Lung (tissue), 12 donors: ENCODE data around the gene TMEM184B. TPM values are rescaled to one million over a fixed set of nuclear protein-coding genes. Genes with fewer than 3 reads are reported as not detected.

ENCODE experiments used
- ATAC-seq: fragments of 200-7000 bp; cut with Tn5 transposase; one replicate; pipeline ENCODE4 v1.9.1; 2020; ENCODE audit warnings: moderate number of reproducible peaks; ENCODE audit not compliant: insufficient read depth, low FRiP score
- DNase-seq, 3 donors: peaks; one replicate each; pipeline ENCODE4 v3.0.0-alpha.2; 2013 to 2017
- H3K27ac ChIP-seq, 2 donors: one replicate each; pipeline ENCODE4 v1.5.1; 2013; ENCODE audit warnings: mild to moderate bottlenecking in 2 of 2, moderate library complexity in 2 of 2, control low read depth in 1 of 2, inconsistent platforms in 1 of 2, low read depth in 1 of 2, low read length in 1 of 2
- H3K27me3 ChIP-seq, 3 donors: one replicate each; pipeline ENCODE4 v1.5.1; 2013; ENCODE audit warnings: low read length in 2 of 3; ENCODE audit not compliant: control insufficient read depth in 3 of 3, insufficient read depth in 3 of 3
- H3K36me3 ChIP-seq, 4 donors: one replicate each; pipeline ENCODE4 v1.5.1; 2013; ENCODE audit warnings: low read length in 4 of 4, mild to moderate bottlenecking in 1 of 4, moderate library complexity in 1 of 4; ENCODE audit not compliant: control insufficient read depth in 4 of 4, insufficient read depth in 4 of 4
- H3K4me1 ChIP-seq, 5 donors: one replicate each; pipeline ENCODE4 v1.5.1; 2013; ENCODE audit warnings: low read length in 5 of 5, mild to moderate bottlenecking in 2 of 5, moderate library complexity in 1 of 5; ENCODE audit not compliant: control insufficient read depth in 5 of 5, insufficient read depth in 5 of 5
- H3K4me3 ChIP-seq: one replicate; pipeline ENCODE4 v1.5.1; 2013; ENCODE audit warnings: mild to moderate bottlenecking, control low read depth, moderate library complexity
- H3K9ac ChIP-seq, 2 donors: one replicate each; pipeline ENCODE4 v1.5.1; 2013; ENCODE audit warnings: low read length in 2 of 2, control low read depth in 1 of 2; ENCODE audit not compliant: insufficient read depth in 1 of 2
- H3K9me3 ChIP-seq, 4 donors: one replicate each; pipeline ENCODE4 v1.5.1; 2013; ENCODE audit warnings: low read length in 3 of 4, mild to moderate bottlenecking in 1 of 4, moderate library complexity in 1 of 4; ENCODE audit not compliant: control insufficient read depth in 4 of 4, insufficient read depth in 3 of 4
- CTCF ChIP-seq: IDR thresholded peaks from 2 replicates; pipeline ENCODE4 v1.5.1; 2012; ENCODE audit warnings: mild to moderate bottlenecking; ENCODE audit errors: control extremely low read depth, extremely low read depth
- WGBS, 2 donors: extraction: QIAGEN DNeasy Blood & Tissue Kit; methylation state at CpG; one replicate each; pipeline ENCODE4 v1.1.7; 2013; 5-methylcytosine and 5-hydroxymethylcytosine counted together
- polyA plus RNA-seq, 2 donors: library from polyadenylated mRNA; stranded (reverse); fragments of 200-250 nt; gene quantifications; one replicate each; pipeline ENCODE4 v1.2.1, GENCODE V29; 2013
- total RNA-seq, 2 donors: library from RNA; depleted of rRNA in 1 of 2; stranded (reverse); fragments of >200 nt in 1 of 2; gene quantifications; one replicate each; pipeline ENCODE4 v1.2.1, GENCODE V29; 2014 to 2021
- donor health status: control.
- donor health status: control.
- donor health status: Bipolar disorder and iron deficiency.
- donor health status: healthy.
- donor health status: DM: yes; HTN: yes; CAD: no.

Gene TMEM184B
- total and polyA plus RNA-seq, 4 donors, result 26.3 to 82.4 (median 39.9) TPM

GRCh38 chr22:38318792-38319773 lies 46.3 kb upstream of the TMEM184B start:
- Histone ChIP-seq H3K4me3 (no peak overlapping the region), H3K27ac (peak overlapping the region; percentile 79 to 99), H3K4me1 (peaks cover 0 to 25% (median 3%) of the 10 kb centered on the region in 5 donors), H3K9ac (no peak overlapping the region), H3K36me3 (no peaks in the 10 kb centered on the region), H3K9me3 (no peaks in the 10 kb centered on the region), H3K27me3 (no peaks in the 10 kb centered on the region)
- DNase-seq (no peak), ATAC-seq (no peak)
- TF ChIP-seq CTCF, result no peak
- WGBS, 2 donors, result 94 to 95% methylated on average over 14 of the region's 14 CpGs

GRCh38 chr22:38317995-38318715 lies 45.3 kb upstream of the TMEM184B start:
- Histone ChIP-seq H3K27ac (peak overlapping the region; percentile 83 to 99), H3K36me3 (peaks cover 0 to 1% (median under 1%) of the 10 kb centered on the region in 4 donors), H3K9me3 (no peaks in the 10 kb centered on the region), H3K27me3 (no peaks in the 10 kb centered on the region), H3K4me3 (no peak overlapping the region), H3K4me1 (peaks cover 0 to 34% (median 9%) of the 10 kb centered on the region in 5 donors), H3K9ac (peak overlapping the region in 1 of 2 donors; percentile 77)
- no peak for TF ChIP-seq CTCF
- DNase-seq (peak; percentile 36 to 66 (median 49)), ATAC-seq (peak; percentile 70)
- WGBS, 2 donors, result 10 to 23% methylated on average over 18 of the region's 18 CpGs

GRCh38 chr22:38317122-38317994 lies 44.5 kb upstream of the TMEM184B start, which contains the start of gene CSNK1E:
Gene CSNK1E (minus strand): TSS chr22:38317433. CDS start chr22:38314157, 3,276 bp downstream.
- Histone ChIP-seq H3K4me3 (peak within 1 kb of the TSS; percentile 68), H3K4me1 (peaks cover 0 to 41% (median 17%) of the 10 kb centered on the region in 5 donors), H3K9me3 (no peaks in the 10 kb centered on the region), H3K36me3 (peaks cover 0 to 7% (median 4%) of the 10 kb centered on the region in 4 donors), H3K27me3 (no peaks in the 10 kb centered on the region), H3K9ac (peak within 1 kb of the TSS; percentile 88 to 96), H3K27ac (peak within 1 kb of the TSS; percentile 97 to 99)
- 2 to 3% methylated on average over 31 to 97 of the region's 98 CpGs for WGBS, 2 donors
- ATAC-seq, result peak; percentile 57
- peak; percentile 80 to 84 (median 81) for DNase-seq
- no peak for TF ChIP-seq CTCF
